Psoas muscle (tissue), 8 donors: ENCODE results near the gene ZNF837. TPM values are rescaled to one million over a fixed set of nuclear protein-coding genes. Genes with fewer than 3 reads are reported as not detected.
"Not testable (repeated sequence)": the region's sequence is repeated elsewhere in the genome, so short reads cannot be mapped to it uniquely, and the experiment has no call there.

Experiments
- ATAC-seq, 4 donors: fragments of 200-7000 bp; cut with Tn5 transposase; one replicate each; pipeline ENCODE4 v1.9.1; 2020; ENCODE audit warnings: moderate library complexity in 3 of 4, mild to moderate bottlenecking in 2 of 4
- DNase-seq, 2 donors: peaks; one replicate each; pipeline ENCODE4 v3.0.0-alpha.2; 2020
- H3K27ac ChIP-seq: fragments of 200-600 bp; one replicate; pipeline ENCODE4 v1.8.0; 2022
- H3K27me3 ChIP-seq, 3 donors: fragments of 200-600 bp in 1 of 3; one replicate each; pipeline versions ENCODE4 v1.6.1 to v1.8.0; 2013 to 2022; ENCODE audit warnings: low read length in 2 of 3, mild to moderate bottlenecking in 2 of 3, moderate library complexity in 1 of 3; ENCODE audit not compliant: insufficient read depth in 3 of 3
- H3K36me3 ChIP-seq, 2 donors: fragments of 200-600 bp in 1 of 2; one replicate each; pipeline versions ENCODE4 v1.6.1 to v1.8.0; 2013 to 2022; ENCODE audit warnings: low read depth in 1 of 2, mild to moderate bottlenecking in 1 of 2, moderate library complexity in 1 of 2; ENCODE audit not compliant: insufficient read depth in 1 of 2
- H3K4me1 ChIP-seq: fragments of 200-600 bp; one replicate; pipeline ENCODE4 v1.8.0; 2022
- H3K4me3 ChIP-seq: fragments of 200-600 bp; one replicate; pipeline ENCODE4 v1.8.0; 2022; ENCODE audit warnings: mild to moderate bottlenecking
- H3K9me3 ChIP-seq: fragments of 200-600 bp; one replicate; pipeline ENCODE4 v1.8.0; 2022
- CTCF ChIP-seq: fragments of 200-600 bp; IDR thresholded peaks from one replicate; pipeline ENCODE4 v1.8.0; 2022; ENCODE audit warnings: antibody characterized with exemption
- WGBS, 3 donors: extraction: QIAGEN DNeasy Blood & Tissue Kit; methylation state at CpG; one replicate each; pipeline versions ENCODE4 v1.1.6 to v1.1.7; 2013; 5-methylcytosine and 5-hydroxymethylcytosine counted together
- intact Hi-C, 2 donors: fragments of 100-400 bp; cut with DNase I; formaldehyde crosslinking; loops; one replicate each; pipeline versions ENCODE4 v1.11.0 to v1.14.2; 2022
- polyA plus RNA-seq, 3 donors: library from polyadenylated mRNA; stranded (reverse); fragments of 200-250 nt; gene quantifications; one replicate each; pipeline ENCODE4 v1.2.3, GENCODE V29; 2013
- total RNA-seq, 4 donors: library from RNA; stranded (reverse); fragmentation: NEBNext Ultra II Directional in 2 of 4; extraction: Animal tissue kit (Norgen Biotek cat#: 25700) in 2 of 4; gene quantifications; one replicate each; pipeline versions ENCODE4 v1.2.1 to v1.2.4, GENCODE V29; 2021 to 2023
- donor health status: healthy with polysubstance abuse.
- donor health status: DM: no; HTN: no; CAD: no; lungs with moderate emphysema.
- donor health status: Bipolar disorder and iron deficiency.
- donor health status: healthy.
- donor health status: DM: yes; HTN: yes; CAD: no.
- donor health status: DM: no; HTN: no; CAD: no.
- donor health status: DM: no; HTN: no; CAD: no.
- donor health status: DM: yes; HTN: yes; CAD: no.

Gene ZNF837
- total and polyA plus RNA-seq, 7 donors = 0.08 to 0.34 (median 0.24) TPM

GRCh38 chr19:58351558-58351878 is 29.3 kb downstream of the ZNF837 start:
- Histone ChIP-seq H3K4me3 (no peak overlapping the region), H3K9me3 (no peaks in the 10 kb centered on the region), H3K4me1 (no peaks in the 10 kb centered on the region), H3K27ac (no peak overlapping the region), H3K27me3 (peaks cover 0 to 45% (median 11%) of the 10 kb centered on the region in 3 donors), H3K36me3 (no peaks in the 10 kb centered on the region)
- no peak for TF ChIP-seq CTCF
- no peak for ATAC-seq
- DNase-seq = no peak
- 84 to 90% (median 84%) methylated on average over 7 to 9 of the region's 9 CpGs for WGBS, 3 donors
- intact Hi-C loops = no loop called here

GRCh38 chr19:58350871-58351557 is 29.8 kb downstream of the ZNF837 start:
- Histone ChIP-seq H3K36me3 (no peaks in the 10 kb centered on the region), H3K4me1 (no peaks in the 10 kb centered on the region), H3K4me3 (no peak overlapping the region), H3K9me3 (no peaks in the 10 kb centered on the region), H3K27me3 (peaks cover 0 to 40% (median 11%) of the 10 kb centered on the region in 3 donors), H3K27ac (no peak overlapping the region)
- intact Hi-C loops = no loop called here
- no peak for ATAC-seq
- DNase-seq = no peak
- no peak for TF ChIP-seq CTCF
- 66 to 79% (median 67%) methylated on average over 34 of the region's 34 CpGs for WGBS, 3 donors

- ATAC-seq (no peak), DNase-seq (no peak)
- no peak overlapping the region for H3K27ac ChIP-seq
- 28 to 56% (median 44%) methylated on average over 76 to 84 of the region's 84 CpGs for WGBS, 3 donors
- H3K9me3 ChIP-seq = no peaks in the 10 kb centered on the region
- peaks cover 0 to 38% (median 11%) of the 10 kb centered on the region in 3 donors for H3K27me3 ChIP-seq
- H3K4me3 ChIP-seq = no peak overlapping the region
- H3K4me1 ChIP-seq = no peaks in the 10 kb centered on the region
- no peak for TF ChIP-seq CTCF
- intact Hi-C loops = no loop called here
- no peaks in the 10 kb centered on the region for H3K36me3 ChIP-seq
Measured at GRCh38 chr19:58350001-58350861, 30.6 kb downstream of the ZNF837 start.

GRCh38 chr19:58349590-58349989 is 31.2 kb downstream of the ZNF837 start:
- TF ChIP-seq CTCF = no peak
- Histone ChIP-seq H3K4me1 (no peaks in the 10 kb centered on the region), H3K36me3 (no peaks in the 10 kb centered on the region), H3K4me3 (no peak overlapping the region), H3K27ac (no peak overlapping the region), H3K9me3 (no peaks in the 10 kb centered on the region), H3K27me3 (peaks cover 0 to 38% (median 11%) of the 10 kb centered on the region in 3 donors)
- 60 to 69% (median 64%) methylated on average over 8 of the region's 8 CpGs for WGBS, 3 donors
- no peak for DNase-seq
- ATAC-seq = no peak
- intact Hi-C loops = no loop called here

GRCh38 chr19:58348080-58348479 is 32.8 kb downstream of the ZNF837 start:
- H3K36me3 ChIP-seq, DNase-seq, H3K27ac ChIP-seq, intact Hi-C loops, H3K9me3 ChIP-seq, H3K4me1 ChIP-seq, ATAC-seq: not testable (repeated sequence)
- H3K4me3 ChIP-seq = peak overlapping the region; percentile 73
- H3K27me3 ChIP-seq = peaks cover 0 to 38% (median 11%) of the 10 kb centered on the region in 3 donors
- WGBS, 3 donors = 11 to 22% (median 16%) methylated on average over 12 of the region's 12 CpGs
